ENCODE results near the gene MBTPS2. TPM values are rescaled to one million over a fixed set of nuclear protein-coding genes. Genes with fewer than 3 reads are reported as not detected.

Gene MBTPS2
- total and polyA plus RNA-seq, 10 donors = 1.0 to 13.3 (median 10.3) TPM

GRCh38 chrX:21802054-21802670 is 37.3 kb upstream of the MBTPS2 start:
- H3K27me3 ChIP-seq (replicated peaks in 1 of 7) = no peaks in the 10 kb centered on the region
- no peaks in the 10 kb centered on the region for H3K9me3 ChIP-seq
- no peak overlapping the region for H3K4me3 ChIP-seq
- intact Hi-C loops (cut with DNase I; ENCODE audit: low total_unique reads) = no loop called here
- no peak for DNase-seq
- TF ChIP-seq POLR2AphosphoS5 (IDR thresholded peaks at IDR 0.05) = no peak
- TF ChIP-seq POLR2A (IDR thresholded peaks at IDR 0.05) = no peak
- no peak for TF ChIP-seq CTCF (IDR thresholded peaks at IDR 0.05 in 8 of 11, conservative IDR thresholded peaks at IDR 0.05 in 3 of 11)
- no peaks in the 10 kb centered on the region for H3K36me3 ChIP-seq
- 67 to 89% (median 84%) methylated on average over 7 of the region's 7 CpGs for WGBS, 5 donors
- no peak overlapping the region for H3K27ac ChIP-seq
- H3K4me1 ChIP-seq = no peaks in the 10 kb centered on the region

GRCh38 chrX:21802839-21803238 is 36.6 kb upstream of the MBTPS2 start:
- no peak for DNase-seq
- no peak overlapping the region for H3K4me3 ChIP-seq
- H3K4me1 ChIP-seq = no peaks in the 10 kb centered on the region
- no peaks in the 10 kb centered on the region for H3K9me3 ChIP-seq
- H3K27me3 ChIP-seq (replicated peaks in 1 of 7) = no peaks in the 10 kb centered on the region
- intact Hi-C loops (cut with DNase I; ENCODE audit: low total_unique reads) = no loop called here
- no peak overlapping the region for H3K27ac ChIP-seq
- TF ChIP-seq POLR2AphosphoS5 (IDR thresholded peaks at IDR 0.05) (no peak), POLR2A (IDR thresholded peaks at IDR 0.05) (no peak), CTCF (IDR thresholded peaks at IDR 0.05 in 8 of 11, conservative IDR thresholded peaks at IDR 0.05 in 3 of 11) (no peak)
- no peaks in the 10 kb centered on the region for H3K36me3 ChIP-seq

- Histone ChIP-seq H3K4me3 (no peak overlapping the region), H3K27ac (no peak overlapping the region), H3K4me1 (no peaks in the 10 kb centered on the region), H3K27me3 (replicated peaks in 1 of 7) (no peaks in the 10 kb centered on the region), H3K36me3 (no peaks in the 10 kb centered on the region), H3K9me3 (peaks cover 0 to 1% (median 0%) of the 10 kb centered on the region in 8 donors)
- no peak for TF ChIP-seq POLR2A (IDR thresholded peaks at IDR 0.05)
- no peak for TF ChIP-seq CTCF (IDR thresholded peaks at IDR 0.05 in 8 of 11, conservative IDR thresholded peaks at IDR 0.05 in 3 of 11)
- no peak for TF ChIP-seq POLR2AphosphoS5 (IDR thresholded peaks at IDR 0.05)
- no peak for DNase-seq
- intact Hi-C loops (cut with DNase I; ENCODE audit: low total_unique reads) = no loop called here
These were observed 32.7 kb upstream of the MBTPS2 start for GRCh38 chrX:21806691-21807090.

- Histone ChIP-seq H3K27me3 (replicated peaks in 1 of 7) (no peaks in the 10 kb centered on the region), H3K36me3 (no peaks in the 10 kb centered on the region), H3K9me3 (peaks cover 0 to 6% (median 0%) of the 10 kb centered on the region in 8 donors), H3K4me1 (no peaks in the 10 kb centered on the region), H3K27ac (no peak overlapping the region), H3K4me3 (no peak overlapping the region)
- 62 to 82% (median 75%) methylated on average over 1 of the region's 1 CpG for WGBS, 5 donors
- no peak for DNase-seq
- TF ChIP-seq CTCF (IDR thresholded peaks at IDR 0.05 in 8 of 11, conservative IDR thresholded peaks at IDR 0.05 in 3 of 11) = no peak
- TF ChIP-seq POLR2AphosphoS5 (IDR thresholded peaks at IDR 0.05) = no peak
- no peak for TF ChIP-seq POLR2A (IDR thresholded peaks at IDR 0.05)
- intact Hi-C loops (cut with DNase I; ENCODE audit: low total_unique reads) = no loop called here
These were observed 27.6 kb upstream of the MBTPS2 start for GRCh38 chrX:21811832-21812231.
